ENCODE results near the gene RAB8B.
"Not testable (repeated sequence)": the region's sequence is repeated elsewhere in the genome, so short reads cannot be mapped to it uniquely, and the experiment has no call there.

The RAB8B gene

DNA sequence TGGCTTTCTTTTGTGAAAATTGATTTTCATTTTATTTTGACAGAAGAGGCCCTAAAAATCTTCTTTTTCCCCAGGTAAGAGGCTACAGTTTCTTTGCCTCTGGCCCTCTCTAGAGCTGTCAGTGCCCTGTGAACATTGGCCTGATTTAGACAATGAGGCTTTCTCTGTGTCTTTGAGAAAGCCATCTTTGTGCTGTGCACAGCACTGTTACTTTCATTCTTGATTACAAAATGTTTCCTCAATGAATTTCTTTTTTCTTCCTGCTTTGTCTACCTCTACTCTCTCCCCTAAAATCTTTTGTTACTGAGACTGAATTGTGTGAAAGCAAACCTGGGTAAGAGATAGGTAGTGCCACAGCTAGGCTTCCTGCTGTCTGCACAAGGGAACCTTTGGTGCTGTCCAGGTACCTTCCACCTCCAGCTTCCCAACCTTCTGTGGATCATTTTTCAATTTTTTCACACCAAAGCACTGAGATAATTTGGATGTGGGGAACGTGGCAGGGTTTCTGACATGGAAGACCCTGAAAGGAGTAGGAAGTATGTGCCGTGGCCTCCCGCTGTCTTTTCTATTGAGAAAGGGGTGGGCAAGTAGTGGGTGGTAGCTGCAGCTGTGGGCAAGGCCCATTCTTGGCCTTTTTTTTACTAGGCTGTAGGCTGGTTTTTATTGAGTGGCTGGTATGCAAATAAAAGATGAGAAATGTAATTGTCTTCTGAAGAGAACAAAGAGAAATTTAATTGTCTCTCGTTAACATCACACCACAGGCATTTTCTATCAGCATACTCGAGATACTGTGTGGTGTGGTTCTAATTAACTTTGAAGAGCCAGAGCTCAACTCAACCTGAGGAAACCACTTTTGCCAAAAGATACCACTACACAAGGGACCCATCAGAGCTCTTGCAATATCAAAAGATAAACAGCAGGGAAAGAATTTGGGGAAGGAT lies 21.0 kb downstream of the RAB8B start:
- DNase-seq: peak in 4 of 14 donors; percentile 19 to 35 (median 26)

DNA sequence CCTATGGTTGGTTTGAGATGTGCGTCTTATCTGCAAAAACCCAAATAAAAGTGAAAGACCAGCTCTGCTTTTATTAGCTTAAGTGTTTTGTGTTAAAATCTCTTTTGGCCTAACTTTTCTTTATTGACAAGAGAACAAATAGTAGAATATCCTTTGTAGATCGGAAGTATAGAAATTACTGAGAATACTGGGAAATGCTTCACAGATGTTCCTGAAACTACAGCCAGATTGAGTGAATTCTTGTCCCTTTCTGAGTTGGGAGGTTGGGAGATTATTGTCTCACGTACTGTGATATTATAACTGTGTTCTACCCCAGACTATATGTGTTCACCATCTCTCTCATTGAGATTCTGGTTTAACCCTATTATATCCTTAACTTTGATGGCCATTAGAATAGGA lies 21.7 kb downstream of the RAB8B start:
- no peak for DNase-seq

DNA sequence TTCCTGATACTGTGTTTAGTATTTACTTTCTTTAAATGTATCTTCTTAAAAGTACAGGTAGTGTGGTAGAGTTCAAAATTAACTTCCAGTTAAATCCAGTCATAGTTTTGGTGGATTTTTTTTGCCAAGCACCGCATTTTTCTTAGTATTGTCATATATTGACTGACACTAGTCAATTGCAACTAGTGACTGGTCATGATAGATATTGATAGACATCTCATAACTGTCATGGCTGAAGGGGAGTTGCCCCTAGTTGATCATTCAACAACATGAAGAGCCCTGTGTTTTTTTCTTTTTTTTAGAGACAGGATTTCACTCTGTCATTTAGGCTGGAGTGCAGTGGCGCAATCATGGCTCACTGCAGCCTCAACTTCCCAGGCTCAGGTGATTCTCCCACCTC lies 22.1 kb downstream of the RAB8B start:
- no peak for DNase-seq

DNA sequence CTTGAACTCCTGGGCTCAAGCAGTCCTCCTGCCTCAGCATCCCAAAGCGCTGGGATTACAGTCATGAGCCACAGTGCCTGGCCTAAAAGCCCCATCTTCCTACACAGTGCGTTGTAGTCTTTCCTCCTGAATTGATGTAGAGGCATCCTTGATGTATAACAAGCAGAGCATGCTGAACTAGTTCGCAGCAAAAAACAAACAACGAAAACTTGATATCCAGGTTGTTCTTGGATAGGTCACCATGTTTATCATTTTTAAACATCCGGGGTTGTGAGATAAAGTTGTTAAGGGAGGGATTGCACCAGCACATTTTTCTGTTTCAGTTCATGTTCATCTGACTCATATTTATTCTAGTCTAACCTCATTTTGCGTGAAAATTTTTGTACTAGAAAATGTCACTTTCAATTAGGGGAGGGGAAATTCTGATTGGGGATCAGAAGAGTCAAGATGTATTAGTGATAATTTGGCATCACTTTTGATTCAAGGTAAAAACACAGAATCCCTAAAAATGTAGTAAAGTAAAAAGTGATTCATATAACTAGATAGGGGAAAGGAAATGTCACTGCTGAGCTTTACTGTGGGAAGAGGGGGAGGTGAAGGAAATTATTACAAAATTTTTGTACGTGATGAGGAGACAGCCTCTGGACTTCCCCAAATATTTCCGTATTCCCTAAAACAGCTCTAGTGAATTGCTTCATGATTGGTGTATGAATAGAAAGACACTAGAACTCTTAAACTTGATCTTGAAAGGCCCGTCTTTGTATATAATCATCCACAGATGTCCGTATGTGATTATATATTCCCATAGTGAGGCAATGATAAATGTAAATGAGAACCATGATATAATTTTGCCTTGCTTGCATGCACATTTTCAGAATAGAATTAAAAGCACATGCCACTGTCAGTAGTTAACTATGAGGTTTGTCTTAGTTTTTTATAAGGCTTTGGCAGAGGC lies 22.9 kb downstream of the RAB8B start:
- no peak for DNase-seq

DNA sequence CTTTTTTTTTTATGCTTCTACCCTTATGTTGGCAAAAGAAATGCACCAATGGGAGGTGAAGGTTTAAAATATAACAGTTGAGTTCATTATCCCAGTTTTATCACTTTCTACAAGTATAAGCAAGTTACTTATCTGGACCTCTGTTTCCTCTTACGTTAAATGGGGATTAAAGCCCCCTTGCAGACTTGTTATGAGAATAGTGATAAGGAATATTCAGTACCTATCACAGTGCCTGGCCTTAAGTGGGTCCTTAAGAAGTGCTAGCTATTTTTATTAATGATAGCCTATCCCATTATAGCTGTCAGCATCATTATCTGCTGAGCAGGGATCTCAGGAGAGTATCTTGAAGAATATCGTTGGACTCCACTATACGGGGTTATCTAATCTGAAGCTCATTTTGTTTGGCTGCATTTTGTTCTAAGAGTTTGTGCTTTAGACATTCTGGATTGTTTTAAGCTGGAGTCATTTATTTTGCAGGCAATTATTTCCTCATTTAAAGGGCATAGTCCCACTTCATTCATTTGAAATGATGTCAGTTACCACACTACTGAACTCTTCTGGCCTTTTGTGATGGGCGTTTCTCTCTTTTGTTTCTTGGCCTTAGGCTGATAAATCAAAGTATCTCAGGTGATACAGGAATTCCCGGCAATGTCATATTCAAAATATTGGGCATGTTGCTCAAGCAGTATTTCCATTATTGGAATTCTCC lies 28.8 kb downstream of the RAB8B start:
- no peak for DNase-seq

DNA sequence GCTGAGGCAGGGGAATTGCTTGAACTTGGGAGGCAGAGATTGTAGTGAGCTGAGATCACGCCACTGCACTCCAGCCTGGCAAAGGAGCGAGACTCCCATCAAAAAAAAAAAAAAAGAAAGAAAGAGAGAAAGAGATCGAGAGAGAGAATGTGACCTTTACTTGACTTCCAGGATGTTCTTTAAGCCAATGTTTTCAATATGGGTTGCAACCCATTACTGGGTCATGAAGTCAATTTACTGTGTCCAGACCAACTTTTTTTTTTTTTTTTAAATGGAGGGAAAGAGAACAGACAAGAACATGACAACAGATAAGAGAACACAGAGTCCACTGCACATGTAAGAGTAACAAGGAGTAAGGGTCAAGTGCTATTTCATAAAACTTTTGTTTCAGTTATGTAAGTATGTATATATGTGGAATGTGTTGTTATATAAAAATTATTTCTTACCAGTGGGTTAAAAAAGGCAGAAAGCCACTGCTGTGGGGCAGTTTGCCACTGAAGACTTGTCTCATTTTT lies 29.8 kb downstream of the RAB8B start:
- DNase-seq: no peak

DNA sequence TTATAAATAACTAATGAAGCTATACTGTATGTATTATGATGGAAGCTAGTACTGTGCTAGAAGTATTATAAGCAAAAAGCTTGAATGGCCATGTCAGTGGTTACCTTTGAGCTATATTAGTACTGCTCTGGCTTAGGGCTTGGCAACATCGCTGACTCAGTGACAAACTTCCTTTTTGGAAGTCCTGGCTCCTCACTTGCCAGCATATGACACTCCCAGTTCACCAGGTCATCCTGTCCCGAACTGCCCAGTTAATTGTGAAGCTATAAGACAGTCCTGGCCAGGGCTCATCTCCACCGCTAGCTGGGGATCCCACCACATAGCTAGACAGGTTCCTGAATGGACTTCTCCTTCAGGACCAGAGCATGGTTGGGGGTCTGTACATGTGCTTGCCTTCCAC lies 31.9 kb downstream of the RAB8B start:
- DNase-seq: no peak

DNA sequence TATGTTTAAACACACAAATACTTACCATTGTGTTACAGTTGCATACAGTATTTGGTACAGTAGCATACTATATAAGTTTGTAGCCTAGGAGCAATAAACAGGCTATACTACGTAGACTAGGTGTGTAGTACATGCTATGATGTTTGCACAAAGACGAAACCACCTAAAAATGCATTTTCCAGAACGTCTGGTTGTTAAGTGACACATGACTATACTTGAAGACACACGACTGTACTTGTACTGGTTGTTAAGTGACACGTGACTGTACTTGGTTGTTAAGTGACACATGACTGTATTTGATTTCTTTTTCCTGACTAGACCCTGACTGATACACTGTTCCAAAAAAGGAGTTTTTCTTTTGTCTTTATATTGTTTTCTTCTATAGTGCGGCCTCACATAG lies 34.1 kb downstream of the RAB8B start:
- no peak for DNase-seq

DNA sequence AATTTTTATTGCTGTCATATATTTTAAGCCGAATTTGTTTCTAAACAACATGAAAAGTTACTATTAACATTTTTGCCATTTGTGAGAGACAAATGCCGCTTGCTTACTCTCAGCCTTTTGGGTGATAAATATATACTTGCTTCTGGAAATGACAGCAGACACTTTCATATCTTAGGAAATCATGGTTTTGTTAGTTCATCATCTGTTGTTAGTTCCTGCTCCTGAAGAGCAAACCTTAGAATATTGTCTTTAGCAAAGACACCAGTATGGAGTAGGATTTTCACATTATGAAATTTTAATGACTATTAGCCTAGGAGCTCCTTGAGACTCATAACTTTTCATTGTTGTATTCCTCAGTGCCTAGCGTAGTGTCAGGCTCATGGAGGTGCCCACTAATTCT lies 36.0 kb downstream of the RAB8B start:
- no peak for DNase-seq

DNA sequence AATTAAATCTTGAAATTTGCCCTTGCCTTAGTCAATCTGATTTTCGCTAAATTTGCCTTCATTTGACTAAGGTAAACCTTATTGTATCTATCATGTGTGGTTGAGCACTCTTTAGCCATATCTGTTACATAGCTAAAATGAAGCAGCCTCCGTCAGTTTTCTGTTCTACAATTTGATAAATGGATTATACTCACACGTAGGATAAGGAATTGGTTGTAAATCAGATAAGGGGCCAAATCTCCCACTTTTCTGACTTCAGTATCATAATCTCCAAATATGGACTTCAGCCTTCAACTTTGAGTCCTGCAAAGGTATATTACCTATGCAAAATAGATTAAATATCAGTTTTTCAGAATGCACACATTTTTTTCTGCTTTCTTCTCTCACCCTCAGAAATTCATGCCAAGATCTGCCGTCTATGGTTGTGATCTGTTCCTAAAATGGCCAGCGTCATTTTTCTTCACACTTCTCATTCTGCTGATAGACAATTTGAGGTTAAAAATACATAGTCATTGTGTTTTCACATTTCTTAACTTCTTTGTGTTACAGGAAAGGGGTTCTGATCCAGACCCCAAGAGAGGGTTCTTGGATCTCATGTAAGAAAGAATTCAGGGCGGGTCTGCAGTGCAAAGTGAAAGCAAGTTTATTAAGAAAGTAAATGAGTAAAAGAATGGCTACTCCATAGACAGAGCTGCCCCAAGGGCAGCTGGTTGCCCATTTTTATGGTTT lies 36.9 kb downstream of the RAB8B start:
- no peak for DNase-seq

DNA sequence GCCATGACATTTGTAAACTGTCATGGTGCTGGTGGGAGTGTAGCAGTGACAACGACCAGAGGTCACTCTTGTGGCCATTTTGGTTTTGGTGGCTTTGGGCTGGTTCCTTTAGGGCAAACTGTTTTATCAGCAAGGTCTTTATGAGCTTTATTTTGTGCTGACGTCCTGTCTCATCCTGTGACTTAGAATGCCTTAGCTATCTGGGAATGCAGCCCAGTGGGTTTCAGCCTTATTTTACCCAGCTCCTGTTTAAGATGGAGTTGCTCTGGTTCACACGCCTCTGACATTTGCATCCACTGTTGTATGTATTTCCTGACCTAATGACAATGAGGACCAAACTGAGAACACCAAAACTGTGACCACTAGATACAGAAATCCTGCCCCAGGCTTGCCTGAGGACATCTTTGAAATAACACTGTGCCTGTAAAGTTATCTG lies 37.6 kb downstream of the RAB8B start:
- DNase-seq: no peak

DNA sequence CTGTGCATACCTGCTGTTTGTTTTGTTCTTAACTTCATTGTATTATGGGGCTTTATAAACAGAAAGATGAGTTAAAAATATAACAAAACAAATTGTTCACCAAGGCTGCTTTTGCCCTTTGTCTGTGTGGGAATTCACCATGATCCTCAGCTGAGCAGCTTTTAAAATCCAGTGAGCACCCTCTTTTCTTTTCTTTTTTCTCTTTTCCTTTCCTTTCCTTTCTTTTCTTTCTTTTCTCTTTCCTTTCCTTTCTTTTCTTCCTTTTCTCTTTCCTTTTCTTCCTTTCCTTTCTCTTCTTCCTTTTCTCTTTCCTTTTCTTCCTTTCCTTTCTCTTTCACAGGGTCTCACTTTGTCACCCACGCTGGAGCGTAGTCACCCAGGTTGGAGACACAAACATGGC lies 38.3 kb downstream of the RAB8B start:
- DNase-seq: no peak

DNA sequence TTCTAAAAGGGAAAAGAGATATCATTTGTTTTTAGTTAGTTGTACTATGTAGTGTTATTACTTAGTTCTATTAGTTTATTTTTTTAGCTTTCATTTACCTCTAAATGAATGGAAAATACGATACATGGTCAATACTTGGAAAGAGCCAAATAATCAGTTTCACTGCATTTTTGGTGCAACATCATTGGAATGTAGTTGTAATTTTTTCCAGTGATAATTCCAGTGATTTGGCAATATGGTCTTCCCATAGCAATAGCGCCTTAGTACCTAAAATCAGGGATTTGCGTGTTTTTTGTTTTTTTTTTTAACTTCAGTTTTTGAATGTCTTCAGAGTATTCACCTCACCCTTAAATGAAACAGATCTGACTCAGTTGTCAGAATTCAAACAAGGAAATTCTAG lies 41.8 kb downstream of the RAB8B start:
- no peak for DNase-seq

DNA sequence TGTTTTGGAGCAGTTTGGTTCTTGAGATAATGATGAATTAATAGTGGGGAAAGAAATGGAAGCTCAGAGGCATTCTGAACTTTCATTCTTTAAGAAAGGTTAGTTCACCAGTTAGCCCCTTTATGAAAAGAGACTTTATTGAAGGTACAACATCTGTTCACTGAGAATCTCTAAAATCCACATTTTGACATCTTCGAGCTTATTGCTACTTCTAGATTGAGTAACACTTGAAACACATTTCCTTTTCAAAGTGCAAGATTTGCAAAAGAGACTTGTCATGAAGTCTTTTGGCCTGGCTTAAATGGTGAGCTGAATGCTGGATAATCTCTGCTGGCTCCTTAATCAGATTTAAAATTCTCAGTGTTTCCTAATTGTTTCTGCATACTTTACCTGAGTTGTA lies 42.3 kb downstream of the RAB8B start:
- no peak for DNase-seq

DNA sequence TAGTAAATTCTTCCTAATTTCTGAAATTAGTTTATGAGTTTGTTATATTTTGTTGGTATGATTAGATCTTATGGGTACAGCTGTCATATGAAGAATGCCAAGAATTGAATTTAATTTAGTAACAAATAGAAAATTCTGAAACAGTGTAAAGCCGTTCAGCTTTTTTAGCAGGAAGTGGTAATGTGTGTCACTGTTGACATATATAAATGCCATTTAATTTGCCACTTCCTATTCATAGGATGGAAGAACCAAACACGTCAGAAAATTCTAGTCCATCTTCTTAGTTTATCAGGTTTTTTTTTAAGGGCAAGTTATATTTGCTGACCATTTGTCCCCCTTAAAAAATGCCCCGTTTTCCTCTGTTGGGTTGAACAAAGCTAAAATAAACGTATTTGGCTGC lies 43.0 kb downstream of the RAB8B start:
- no peak for DNase-seq

DNA sequence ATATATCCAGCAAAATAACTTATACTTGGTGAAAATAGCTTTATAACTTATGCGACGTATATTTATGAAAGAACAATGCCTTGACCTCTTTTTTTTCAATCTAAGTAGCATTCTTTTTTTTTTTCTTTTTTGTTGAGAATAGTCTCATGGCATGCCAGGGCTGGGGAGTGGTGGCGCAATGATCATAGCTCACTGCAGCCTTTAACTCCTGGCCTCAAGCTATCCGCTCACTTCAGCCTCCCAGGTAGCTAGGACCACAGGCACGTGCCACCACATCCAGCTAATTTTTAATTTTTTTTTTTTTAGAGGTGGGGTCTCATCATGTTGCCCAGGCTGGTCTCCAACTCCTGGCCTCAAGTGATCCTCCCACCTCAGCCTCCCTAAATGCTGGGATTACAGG lies 43.5 kb downstream of the RAB8B start:
- DNase-seq: no peak

DNA sequence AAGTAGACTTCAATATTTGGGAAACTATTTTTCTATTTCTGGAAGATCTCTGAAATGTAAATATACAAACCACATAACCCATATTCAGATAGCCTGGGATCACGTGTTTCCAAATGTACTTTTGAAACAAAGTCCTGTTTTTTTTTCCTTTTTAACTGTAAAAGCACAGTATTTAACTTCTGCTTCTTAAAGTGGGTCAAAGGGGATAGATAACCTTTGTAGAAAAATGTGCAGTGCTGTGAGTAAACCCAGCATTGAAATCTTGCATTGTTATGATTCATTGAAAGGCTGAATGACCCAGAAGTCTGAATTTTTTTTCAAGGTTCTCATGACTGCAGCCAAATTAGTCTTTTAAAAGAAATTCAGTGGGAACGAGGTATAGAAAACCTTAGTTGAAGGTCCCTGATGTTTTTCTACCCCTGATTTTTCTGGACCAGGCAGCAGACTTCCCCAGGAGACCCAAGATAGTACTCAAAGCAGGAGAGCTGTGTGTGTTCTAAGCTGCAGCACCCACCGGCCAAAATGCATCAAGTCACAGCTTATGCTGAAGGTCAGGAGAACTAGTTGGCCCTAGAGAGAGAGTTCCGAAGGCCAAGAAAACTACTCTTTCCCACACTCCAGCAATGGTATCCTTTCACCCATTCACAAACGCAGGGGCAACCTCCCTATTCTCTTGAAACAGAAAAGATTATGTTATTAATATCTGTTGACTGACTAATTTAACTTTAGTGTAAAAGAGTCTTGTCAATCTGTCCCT lies 44.4 kb downstream of the RAB8B start:
- no peak for DNase-seq

DNA sequence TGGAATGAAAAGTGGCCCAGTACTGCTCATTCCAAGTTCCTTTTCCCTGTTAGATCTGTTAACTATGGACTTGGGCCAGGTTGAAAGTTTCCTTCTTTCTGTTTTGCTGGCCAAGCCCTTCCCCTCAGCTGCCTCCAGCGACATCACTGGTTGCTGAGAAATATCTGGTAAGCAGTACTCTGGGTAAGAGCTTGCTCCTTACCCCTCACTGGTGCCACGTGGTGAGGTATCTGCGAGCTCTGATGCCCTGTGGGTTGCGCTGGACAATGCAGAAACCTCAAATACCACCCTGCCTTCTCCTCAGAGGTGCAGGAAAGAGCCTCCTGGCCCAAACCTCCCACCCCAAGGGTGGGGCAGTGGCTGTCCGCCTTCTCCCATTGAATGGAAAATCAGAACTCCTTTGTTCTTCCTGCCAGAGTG lies 45.1 kb downstream of the RAB8B start:
- DNase-seq: peak in 7 of 14 donors; percentile 1 to 20 (median 4)

DNA sequence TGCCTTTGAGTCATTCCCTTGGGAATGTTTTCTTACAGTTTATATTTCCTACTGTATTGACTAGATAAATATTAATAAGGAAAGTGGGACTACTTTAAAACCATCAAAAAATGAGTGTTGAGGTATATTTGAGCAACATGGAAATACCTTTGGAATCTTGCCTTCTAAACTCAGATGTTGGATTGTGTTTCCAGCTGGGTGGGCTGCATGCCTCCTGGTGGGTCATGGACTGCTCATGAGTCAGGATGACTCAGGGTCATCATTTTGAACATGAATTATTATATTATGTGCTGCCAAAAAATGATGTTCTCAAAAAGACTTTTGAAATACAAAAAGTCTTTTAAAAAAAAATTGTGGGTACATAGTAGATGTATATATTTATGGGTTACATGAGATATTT lies 46.9 kb downstream of the RAB8B start:
- DNase-seq: no peak

DNA sequence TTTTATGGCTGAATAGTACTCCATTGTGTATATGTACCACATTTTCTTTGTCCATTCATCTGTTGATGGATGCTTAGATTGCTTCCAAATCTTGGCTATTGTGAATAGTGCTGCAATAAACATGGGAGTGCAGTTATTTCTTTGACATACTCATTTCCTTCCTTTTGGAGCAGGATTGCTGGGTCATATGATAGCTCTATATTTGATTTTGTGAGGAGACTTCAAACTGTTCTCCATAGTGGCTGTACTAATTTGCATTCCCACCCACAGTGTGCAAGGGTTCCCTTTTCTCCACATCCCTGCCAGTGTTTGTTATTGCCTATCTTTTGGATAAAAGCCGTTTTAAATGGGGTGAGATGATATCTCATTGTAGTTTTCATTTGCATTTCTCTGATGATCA lies 47.7 kb downstream of the RAB8B start:
- not testable (repeated sequence) for DNase-seq

DNA sequence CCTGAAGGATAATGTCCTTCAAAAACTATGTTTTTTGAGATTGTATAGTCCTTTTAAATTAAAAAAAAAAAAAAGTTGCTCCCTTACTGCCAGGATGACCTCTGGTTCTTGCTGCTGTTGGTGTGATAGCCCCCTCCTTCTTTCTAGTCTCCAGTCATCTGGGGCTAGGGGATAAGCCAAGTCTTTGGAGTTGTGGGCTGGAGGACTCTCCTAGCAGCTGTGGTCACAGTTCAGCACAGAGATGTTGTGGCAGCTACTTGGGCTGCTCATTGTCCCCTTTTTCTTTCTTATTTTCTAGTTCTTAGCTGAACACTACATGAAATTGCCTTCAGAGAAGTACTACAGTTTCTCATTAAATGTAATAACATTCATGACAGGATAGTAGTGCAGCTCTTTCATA lies 48.8 kb downstream of the RAB8B start:
- no peak for DNase-seq
